HT-29 (cell line): ENCODE results near the gene RAB25. TPM values are rescaled to one million over a fixed set of nuclear protein-coding genes. Genes with fewer than 3 reads are reported as not detected.
"Not testable (repeated sequence)": the region's sequence is repeated elsewhere in the genome, so short reads cannot be mapped to it uniquely, and the experiment has no call there.

Source experiments
- DNase-seq: peaks from one replicate; pipeline ENCODE4 v3.0.0-alpha.2; 2015; ENCODE audit warnings: low spot score
- total RNA-seq: library from RNA; depleted of rRNA; stranded (reverse); fragments of >200 nt; shearing (Covaris generic); gene quantifications from 2 replicates; pipeline ENCODE4 v1.2.3, GENCODE V29; 2014

RAB25 gene
- total RNA-seq, 1 experiment from 2014 or later: 163 TPM

- DNase-seq: peak; percentile 98
Measured at GRCh38 chr1:156054500-156055280, 6.3 kb upstream of the RAB25 start, which contains the start of gene LAMTOR2. TSS of gene LAMTOR2 (plus strand) at chr1:156054782. CDS start at chr1:156054890, 108 bp downstream.

GRCh38 chr1:156055281-156056048, 5.5 kb upstream of the RAB25 start:
- DNase-seq: no peak

GRCh38 chr1:156056326-156056849, 4.6 kb upstream of the RAB25 start:
- no peak for DNase-seq

- DNase-seq: peak; percentile 51
Measured at GRCh38 chr1:156062189-156062588, 1.2 kb downstream of the RAB25 start.

- no peak for DNase-seq
Measured at GRCh38 chr1:156063997-156064285, 3.0 kb downstream of the RAB25 start.

- no peak for DNase-seq
Measured at GRCh38 chr1:156064615-156065014, 3.7 kb downstream of the RAB25 start.

- no peak for DNase-seq
Measured at GRCh38 chr1:156065212-156065611, 4.3 kb downstream of the RAB25 start.

- DNase-seq: no peak
Measured at GRCh38 chr1:156065871-156066270, 4.9 kb downstream of the RAB25 start.

- no peak for DNase-seq
Measured at GRCh38 chr1:156067262-156067661, 6.3 kb downstream of the RAB25 start.

- no peak for DNase-seq
Measured at GRCh38 chr1:156069490-156070455, 8.8 kb downstream of the RAB25 start.

- DNase-seq: no peak
Measured at GRCh38 chr1:156070548-156070947, 9.6 kb downstream of the RAB25 start.

GRCh38 chr1:156071332-156071816, 10.4 kb downstream of the RAB25 start:
- not testable (repeated sequence) for DNase-seq

GRCh38 chr1:156072251-156072650, 11.3 kb downstream of the RAB25 start:
- no peak for DNase-seq

GRCh38 chr1:156073110-156073687, 12.2 kb downstream of the RAB25 start:
- no peak for DNase-seq

- DNase-seq: no peak
Measured at GRCh38 chr1:156073740-156074139, 12.8 kb downstream of the RAB25 start.

- DNase-seq: no peak
Measured at GRCh38 chr1:156074661-156075060, 13.7 kb downstream of the RAB25 start.

GRCh38 chr1:156075162-156075561, 14.2 kb downstream of the RAB25 start:
- DNase-seq: peak; percentile 43

GRCh38 chr1:156075775-156076204, 14.8 kb downstream of the RAB25 start:
- DNase-seq: no peak

- no peak for DNase-seq
Measured at GRCh38 chr1:156076609-156077429, 15.9 kb downstream of the RAB25 start.

GRCh38 chr1:156077430-156077760, 16.4 kb downstream of the RAB25 start:
- no peak for DNase-seq
